HG03066 (cell line): ENCODE data around the gene IRF8.

Source experiments
- ATAC-seq: cut with Tn5 transposase; IDR thresholded peaks from one replicate; pipeline ENCODE4 v1.9.1; 2021; ENCODE audit warnings: low read depth; ENCODE audit not compliant: unreplicated experiment

Gene IRF8

GRCh38 chr16:85911251-85911930 is 12.4 kb downstream of the IRF8 start:
- no peak for ATAC-seq

GRCh38 chr16:85912211-85912974 is 13.4 kb downstream of the IRF8 start:
- ATAC-seq, result no peak

GRCh38 chr16:85913141-85913601 is 14.2 kb downstream of the IRF8 start:
- ATAC-seq, result no peak

- ATAC-seq, result no peak
Measured at GRCh38 chr16:85913688-85914422, 14.9 kb downstream of the IRF8 start.

- no peak for ATAC-seq
Measured at GRCh38 chr16:85914423-85914794, 15.4 kb downstream of the IRF8 start.

GRCh38 chr16:85915125-85915845 is 16.3 kb downstream of the IRF8 start:
- no peak for ATAC-seq

- ATAC-seq, result no peak
Measured at GRCh38 chr16:85916141-85916890, 17.4 kb downstream of the IRF8 start.

GRCh38 chr16:85917012-85917411 is 18.1 kb downstream of the IRF8 start:
- no peak for ATAC-seq

GRCh38 chr16:85917959-85918358 is 19.0 kb downstream of the IRF8 start:
- ATAC-seq, result no peak

- no peak for ATAC-seq
Measured at GRCh38 chr16:85918436-85918835, 19.5 kb downstream of the IRF8 start.

GRCh38 chr16:85919271-85920267 is 20.6 kb downstream of the IRF8 start:
- no peak for ATAC-seq

- ATAC-seq, result no peak
Measured at GRCh38 chr16:85921026-85921425, 22.1 kb downstream of the IRF8 start.

- ATAC-seq, result no peak
Measured at GRCh38 chr16:85923153-85924021, 24.4 kb downstream of the IRF8 start.

- ATAC-seq, result no peak
Measured at GRCh38 chr16:85924675-85925074, 25.7 kb downstream of the IRF8 start.

- no peak for ATAC-seq
Measured at GRCh38 chr16:85926370-85926769, 27.4 kb downstream of the IRF8 start.

GRCh38 chr16:85927371-85927770 is 28.4 kb downstream of the IRF8 start:
- ATAC-seq, result no peak

- ATAC-seq, result no peak
Measured at GRCh38 chr16:85927959-85928358, 29.0 kb downstream of the IRF8 start.

- no peak for ATAC-seq
Measured at GRCh38 chr16:85928401-85928820, 29.4 kb downstream of the IRF8 start.
